ENCODE measurements around the gene NMNAT2.

NMNAT2 gene

GRCh38 chr1:183308719-183309118, 109.5 kb downstream of the NMNAT2 start:
- no peak for DNase-seq

GRCh38 chr1:183306317-183307042, 111.7 kb downstream of the NMNAT2 start:
- DNase-seq = no peak

DNA sequence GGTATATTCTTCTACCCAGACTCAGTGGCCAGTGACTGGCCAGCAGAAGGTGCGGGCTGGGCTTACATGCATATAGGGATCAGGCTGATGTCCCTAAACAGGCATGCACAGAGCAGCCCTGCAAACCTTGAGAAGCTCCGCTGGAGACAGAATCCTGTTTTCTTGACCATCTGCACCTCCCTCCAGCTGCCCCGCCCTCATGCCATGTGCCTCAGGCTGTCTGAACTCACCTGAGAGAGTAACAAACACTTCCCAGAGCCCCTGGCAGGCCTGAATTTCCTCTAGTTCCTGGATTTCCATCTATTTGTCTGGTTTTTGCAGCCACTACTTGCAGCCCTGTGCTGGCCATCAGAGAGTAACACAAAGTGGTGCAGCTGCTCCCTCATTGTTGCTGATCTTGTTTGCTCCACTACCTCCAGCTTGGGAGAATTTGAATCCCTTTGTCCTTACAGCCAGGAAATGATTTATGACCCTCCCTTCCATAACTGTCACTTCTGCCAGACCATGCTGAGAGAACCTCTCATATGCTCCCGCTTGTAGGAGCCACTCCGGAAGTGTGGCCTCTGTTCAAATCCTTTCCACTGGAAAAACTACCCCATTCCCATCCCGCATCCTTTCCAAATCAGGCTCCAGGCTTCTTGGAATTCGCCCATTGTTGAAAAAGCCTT, 113.6 kb downstream of the NMNAT2 start:
- DNase-seq = no peak

DNA sequence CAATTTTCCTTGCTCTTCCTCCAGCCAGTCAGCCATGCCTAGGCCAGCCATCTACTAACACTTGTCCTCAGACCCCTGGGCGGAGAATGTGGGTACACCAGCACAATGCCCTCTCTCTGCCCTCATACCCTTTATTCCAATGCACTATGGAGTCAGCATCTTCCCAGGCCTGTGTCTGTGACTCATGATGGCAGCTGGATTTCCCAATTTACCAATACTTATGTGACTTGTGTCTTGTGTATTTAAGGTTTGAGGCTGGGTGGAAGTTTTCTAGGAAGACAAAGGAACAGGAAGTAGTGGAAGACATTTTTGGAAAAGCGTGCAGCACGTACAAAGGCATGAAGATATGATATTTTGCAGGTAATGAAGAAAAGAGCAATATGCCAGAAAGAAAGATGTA, 114.3 kb downstream of the NMNAT2 start:
- DNase-seq = no peak

DNA sequence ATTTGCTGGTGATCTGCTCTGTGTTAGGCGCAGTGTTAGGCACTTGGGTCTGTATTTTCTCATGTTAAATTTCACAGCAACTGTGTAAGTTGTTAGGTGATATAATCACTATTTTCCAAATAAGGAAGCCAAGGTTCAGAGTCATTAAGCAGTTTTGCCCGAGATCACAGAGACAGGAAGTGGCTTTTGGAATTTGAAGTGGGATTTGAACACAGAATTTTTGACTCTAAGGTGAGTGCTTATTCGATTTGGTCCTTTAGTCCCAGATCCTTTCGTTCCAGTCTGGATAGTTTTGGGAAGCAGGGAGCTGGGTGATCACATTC, 114.9 kb downstream of the NMNAT2 start:
- no peak for DNase-seq

- no peak for DNase-seq
Measured at GRCh38 chr1:183302452-183303322, 115.5 kb downstream of the NMNAT2 start.

DNA sequence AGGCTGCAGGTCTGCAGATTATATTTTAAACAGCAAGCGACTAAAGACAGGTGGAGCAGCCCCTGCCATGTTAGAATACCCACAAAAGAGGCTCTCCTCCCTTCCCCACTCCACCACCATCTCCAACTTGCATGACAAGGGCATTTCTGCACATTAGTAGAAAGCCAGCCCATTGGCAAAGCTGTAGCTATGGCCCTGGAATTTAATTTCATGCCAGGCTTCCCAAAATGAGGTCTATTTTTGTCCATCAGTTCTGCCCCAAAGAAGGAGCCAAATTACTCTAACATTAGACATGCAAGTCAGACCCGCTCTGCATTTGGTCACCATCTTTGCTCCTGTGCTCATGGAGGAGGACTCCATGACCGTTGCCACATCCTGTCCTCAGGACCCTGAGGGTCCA, 116.9 kb downstream of the NMNAT2 start:
- DNase-seq = no peak

DNA sequence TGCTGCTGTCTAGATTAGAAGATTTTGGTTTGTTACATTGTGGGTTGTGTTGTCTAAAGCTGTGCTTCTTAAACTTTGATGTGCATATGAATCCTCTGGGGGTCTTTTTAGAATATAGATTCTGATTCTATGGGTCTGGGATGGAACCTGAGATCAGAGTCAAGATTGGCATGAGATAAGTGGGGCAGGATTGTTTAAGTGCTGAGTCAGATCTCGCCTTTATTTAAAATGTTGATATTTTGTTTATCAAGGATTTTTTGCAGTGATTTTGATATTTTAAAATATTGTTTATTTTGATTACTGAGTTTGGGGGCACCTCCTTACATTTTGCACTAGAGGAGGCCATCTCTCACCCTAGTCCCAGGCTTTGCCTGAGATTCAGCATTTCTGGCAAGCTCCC, 117.4 kb downstream of the NMNAT2 start:
- DNase-seq = no peak

DNA sequence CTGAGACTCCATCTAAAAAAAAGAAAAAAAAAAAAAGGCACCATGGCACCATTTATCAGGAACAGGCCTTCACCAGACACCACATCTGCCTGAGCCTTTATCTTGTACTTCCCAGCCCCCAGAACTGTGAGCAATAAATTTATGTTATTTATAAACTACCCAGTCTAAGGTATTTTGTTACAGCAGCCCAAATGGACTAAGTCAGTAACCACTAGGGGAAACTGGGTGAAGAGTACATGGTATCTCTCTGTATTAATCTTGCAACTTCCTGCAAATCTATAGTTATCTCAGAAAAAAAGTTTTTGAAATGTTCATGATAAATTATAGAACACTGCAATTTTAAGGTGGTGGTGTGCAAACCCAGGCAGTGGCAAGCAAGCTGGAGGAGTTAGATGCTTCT, 117.8 kb downstream of the NMNAT2 start:
- DNase-seq = no peak

DNA sequence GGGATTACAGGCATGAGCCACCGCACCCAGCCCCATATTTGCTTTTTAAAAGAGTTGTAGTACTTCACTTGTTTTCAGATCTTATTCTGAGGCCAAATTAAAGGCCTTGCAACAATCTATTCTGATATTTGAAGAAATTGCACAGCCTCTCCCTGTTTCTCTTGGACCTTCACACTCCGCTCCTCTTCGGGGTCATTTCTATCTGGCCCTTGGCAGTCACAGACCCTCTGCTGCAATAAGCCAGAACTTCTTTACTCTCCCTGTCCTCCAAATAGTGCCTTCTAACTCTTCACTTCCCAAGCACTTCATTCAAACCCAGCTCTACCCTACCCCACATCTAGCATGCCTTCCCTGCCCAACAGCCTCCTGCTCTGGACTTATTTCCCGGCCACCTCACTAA, 121.4 kb downstream of the NMNAT2 start:
- DNase-seq = no peak

DNA sequence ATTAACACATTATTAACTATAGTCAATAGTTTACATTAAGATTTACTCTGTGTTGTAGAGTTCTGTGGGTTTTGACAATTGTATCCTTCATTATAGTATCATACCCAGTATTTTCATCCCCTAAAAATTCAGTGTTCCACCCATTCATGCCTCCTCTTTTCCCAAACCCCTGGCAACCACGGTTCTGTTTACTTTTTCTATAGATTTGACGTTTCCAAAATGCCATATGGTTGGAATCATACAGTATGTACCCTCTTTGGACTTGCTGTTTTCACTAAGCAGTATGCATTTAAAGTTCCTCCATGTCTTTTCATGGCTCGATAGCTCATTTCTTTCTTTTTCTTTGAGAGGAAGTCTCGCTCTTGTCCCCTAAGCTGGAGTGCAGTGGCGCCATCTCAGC, 122.7 kb downstream of the NMNAT2 start:
- DNase-seq = no peak

GRCh38 chr1:183293876-183294275, 124.3 kb downstream of the NMNAT2 start:
- DNase-seq = no peak

GRCh38 chr1:183293241-183293640, 124.9 kb downstream of the NMNAT2 start:
- no peak for DNase-seq

- peak; percentile 1 for DNase-seq
Measured at GRCh38 chr1:183291802-183292514, 126.2 kb downstream of the NMNAT2 start.

DNA sequence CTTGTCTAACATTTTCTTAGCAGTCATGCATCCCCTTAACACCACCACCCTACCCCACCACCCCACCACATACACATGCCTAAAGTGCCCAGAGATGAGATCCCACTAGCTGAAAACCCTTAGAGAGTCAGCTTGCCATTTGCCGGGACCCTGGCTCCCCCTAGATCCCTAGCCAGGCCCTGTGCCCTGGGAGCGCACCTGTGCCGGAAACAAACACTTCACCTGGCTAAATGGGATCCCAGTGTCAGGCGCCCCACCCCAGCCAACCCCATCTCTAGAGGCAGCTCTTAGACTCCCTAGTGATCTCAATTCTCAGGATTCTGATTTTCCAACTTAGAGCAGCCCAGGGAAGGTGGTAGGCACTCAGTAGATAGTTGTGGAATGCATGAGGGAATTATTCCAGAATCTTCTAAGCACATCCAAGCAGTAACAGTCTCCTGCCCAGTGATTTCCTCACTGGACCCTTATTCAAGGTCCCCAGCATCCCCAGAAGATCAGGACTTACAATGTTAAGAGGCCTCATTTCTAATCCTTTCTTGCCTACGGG, 126.9 kb downstream of the NMNAT2 start:
- DNase-seq = no peak

DNA sequence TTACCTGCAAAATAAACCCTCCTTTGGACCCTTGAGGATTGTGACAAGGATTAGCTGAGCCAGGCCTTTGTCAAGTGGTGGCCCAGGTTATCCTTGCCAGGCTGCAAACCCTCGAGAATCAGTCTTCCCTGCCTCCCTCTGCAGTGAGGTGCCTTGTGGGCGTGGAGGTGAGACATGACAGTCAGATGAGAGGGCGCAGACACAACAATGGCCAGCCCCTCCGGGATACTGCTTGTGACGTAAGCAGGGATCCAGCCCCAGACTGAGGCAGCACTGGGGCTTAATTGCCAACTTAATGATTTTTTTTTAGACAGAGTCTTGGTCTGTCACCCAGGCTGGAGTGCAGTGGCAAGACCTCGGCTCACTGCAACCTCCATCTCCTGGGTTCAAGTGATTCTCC, 127.6 kb downstream of the NMNAT2 start:
- DNase-seq = no peak

GRCh38 chr1:183289051-183289496, 129.1 kb downstream of the NMNAT2 start:
- DNase-seq = no peak

- DNase-seq = no peak
Measured at GRCh38 chr1:183288583-183288982, 129.6 kb downstream of the NMNAT2 start.

GRCh38 chr1:183287191-183287675, 130.9 kb downstream of the NMNAT2 start:
- DNase-seq = no peak

- no peak for DNase-seq
Measured at GRCh38 chr1:183285746-183286145, 132.4 kb downstream of the NMNAT2 start.

- DNase-seq = no peak
Measured at GRCh38 chr1:183285256-183285655, 132.9 kb downstream of the NMNAT2 start.

- no peak for DNase-seq
Measured at GRCh38 chr1:183284086-183284485, 134.1 kb downstream of the NMNAT2 start.

GRCh38 chr1:183283286-183283685, 134.9 kb downstream of the NMNAT2 start:
- no peak for DNase-seq

Data from GDM1 (cell line).